Limb (tissue), 2 donors: ENCODE measurements around the gene CACNA1F.
A peak's percentile ranks its signal among the peaks of the same experiment; 100 is the strongest.

Experiments
- DNase-seq, 2 donors: peaks; one replicate each; pipeline ENCODE4 v3.0.0-alpha.2; 2016; ENCODE audit errors: extremely low spot score in 2 of 2

CACNA1F gene

GRCh38 chrX:49233176-49233575, at the start of gene CACNA1F:
Gene CACNA1F, minus strand, starts transcription at chrX:49233340. Its CDS starts 31 bp downstream, at chrX:49233309.
- no peak for DNase-seq

- DNase-seq: peak in 1 of 2 donors; percentile 1
These were observed 49.5 kb upstream of the CACNA1F start for GRCh38 chrX:49282647-49283011.

GRCh38 chrX:49278081-49278480, 44.9 kb upstream of the CACNA1F start:
- DNase-seq: no peak

GRCh38 chrX:49277535-49277830, 44.3 kb upstream of the CACNA1F start:
- no peak for DNase-seq

DNA sequence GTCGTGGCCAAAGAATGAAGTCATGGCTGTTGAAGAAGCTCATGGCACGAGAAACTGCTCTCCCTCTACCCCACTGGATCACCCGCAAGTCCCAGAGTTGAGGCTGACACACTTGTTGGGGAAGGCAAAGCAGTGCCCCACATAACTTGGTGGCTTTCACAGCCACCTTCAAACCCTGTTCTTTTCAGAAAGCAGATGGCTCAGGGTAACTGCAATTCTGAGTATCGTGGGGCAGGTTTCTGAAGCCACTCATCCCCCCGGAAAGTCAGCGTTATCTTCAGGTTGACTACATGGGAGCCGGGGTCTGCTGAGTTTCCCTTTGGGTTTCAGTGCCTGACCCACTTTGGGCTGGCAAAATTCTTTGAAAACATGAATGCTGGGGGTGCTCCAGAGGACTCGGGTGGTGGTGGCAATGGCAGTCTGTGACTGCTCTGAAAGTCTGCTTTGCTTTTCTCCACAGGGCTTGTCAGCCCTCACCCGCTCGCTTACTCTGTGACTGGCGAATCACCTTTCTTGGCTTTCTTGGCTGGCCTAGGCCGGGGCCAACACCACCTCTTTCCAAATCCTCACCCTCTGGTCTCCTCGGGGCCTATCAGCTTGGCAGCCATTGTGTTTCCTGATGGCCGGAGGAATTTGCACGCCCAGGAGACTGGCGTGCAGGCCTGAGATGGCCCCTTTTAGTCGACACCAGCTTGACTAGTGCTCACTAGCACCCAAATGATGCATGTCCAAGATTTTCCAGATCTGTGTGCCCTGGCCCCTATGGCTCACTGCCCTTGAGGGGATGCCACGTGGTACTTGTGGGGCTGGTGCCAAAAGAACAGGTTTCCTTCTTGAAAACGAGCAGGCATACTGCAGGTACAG, 43.8 kb upstream of the CACNA1F start:
- DNase-seq: no peak

DNA sequence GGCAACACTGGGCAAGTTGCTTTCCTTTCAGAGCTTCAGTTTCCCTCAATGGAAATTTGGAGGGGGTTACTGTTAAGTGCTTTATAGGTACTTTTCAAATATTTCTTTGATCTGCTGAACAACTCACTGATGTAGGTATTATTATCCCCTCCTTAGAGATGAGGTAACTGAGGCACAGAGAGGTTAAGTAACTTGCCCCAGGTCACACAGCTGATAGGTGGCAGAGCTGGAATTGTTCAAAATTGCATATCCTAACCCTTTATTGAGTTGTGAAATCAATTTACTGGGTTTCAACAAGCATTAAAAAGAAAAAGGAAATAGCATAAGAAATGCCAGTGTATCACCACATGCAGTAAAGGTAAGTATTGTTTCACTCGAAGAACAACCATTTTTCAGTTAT, 43.1 kb upstream of the CACNA1F start:
- DNase-seq: no peak

DNA sequence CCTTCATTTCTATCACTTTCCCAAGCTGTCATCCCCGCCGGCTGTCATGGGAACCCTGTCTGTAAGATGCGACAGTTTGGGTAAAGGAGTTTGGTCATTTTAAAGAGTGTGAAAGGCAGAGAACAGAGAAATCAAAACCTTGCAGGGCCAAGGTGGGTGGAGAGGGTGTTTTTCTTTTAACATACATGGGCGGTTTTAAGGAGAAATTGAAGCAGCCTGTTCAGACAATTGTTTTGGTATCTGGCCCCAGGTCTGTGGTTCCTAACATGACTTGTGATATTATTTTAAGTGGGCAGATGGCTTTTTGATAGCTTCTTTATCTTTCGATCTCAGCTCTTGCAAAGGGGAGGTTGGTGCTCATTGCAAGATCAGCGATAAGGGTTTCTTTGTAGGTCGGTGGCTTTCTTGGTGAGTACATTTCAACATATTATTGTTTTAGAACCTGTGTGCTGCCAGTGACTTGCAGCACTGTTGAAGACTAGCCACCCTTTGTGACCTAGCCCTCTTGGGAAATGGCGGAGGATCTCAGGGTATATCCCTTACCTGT, 40.1 kb upstream of the CACNA1F start:
- no peak for DNase-seq

- DNase-seq: no peak
These were observed 39.3 kb upstream of the CACNA1F start for GRCh38 chrX:49272421-49272820.

DNA sequence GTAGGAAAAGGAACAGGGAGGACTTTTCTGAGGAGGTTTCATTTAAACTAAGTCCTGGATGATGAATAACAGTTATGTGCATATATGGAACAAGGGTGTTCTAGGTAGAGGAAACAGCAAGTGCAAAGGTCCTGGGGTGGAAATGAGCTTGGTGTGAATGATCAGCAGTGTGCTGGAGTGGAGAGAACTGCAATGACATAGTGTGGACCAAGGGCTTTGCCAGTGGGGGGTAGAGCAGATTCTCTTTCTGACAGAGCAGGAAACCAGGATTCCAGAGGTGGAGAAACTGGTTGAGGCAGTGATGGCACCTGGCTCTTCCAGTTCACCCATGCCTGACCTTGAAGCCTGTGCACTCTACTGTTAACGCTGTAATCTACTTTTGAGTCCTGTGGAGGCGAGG, 38.2 kb upstream of the CACNA1F start:
- DNase-seq: no peak

DNA sequence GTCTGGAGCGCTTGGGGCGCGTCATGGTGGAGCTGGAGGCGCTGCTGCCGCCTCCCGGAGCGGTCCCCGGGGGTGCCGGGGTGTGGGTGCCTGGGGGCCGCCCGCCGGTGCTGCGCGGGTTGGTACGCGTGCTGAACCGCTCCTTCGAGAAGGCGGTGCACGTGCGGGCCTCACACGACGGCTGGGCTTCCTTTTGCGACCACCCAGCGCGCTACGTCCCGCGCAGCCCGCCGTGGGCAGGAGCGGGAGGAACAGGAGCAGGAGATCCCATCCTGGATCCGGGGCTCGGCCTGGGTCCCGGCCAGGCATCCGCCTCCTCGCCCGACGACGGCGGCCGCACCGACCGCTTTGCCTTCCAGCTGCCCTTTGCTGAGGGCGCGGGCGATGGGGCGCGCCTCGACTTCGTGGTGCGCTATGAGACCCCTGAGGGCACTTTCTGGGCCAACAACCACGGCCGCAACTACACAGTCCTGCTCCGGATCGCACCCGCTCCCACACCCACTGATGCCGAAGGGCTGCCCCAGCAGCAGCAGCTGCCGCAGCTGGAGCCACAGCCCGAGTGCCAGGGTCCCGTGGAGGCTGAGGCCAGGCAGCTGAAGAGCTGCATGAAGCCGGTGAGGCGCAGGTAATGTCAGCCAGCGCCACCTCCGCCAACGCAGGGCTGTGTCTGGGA, 37.2 kb upstream of the CACNA1F start:
- no peak for DNase-seq

DNA sequence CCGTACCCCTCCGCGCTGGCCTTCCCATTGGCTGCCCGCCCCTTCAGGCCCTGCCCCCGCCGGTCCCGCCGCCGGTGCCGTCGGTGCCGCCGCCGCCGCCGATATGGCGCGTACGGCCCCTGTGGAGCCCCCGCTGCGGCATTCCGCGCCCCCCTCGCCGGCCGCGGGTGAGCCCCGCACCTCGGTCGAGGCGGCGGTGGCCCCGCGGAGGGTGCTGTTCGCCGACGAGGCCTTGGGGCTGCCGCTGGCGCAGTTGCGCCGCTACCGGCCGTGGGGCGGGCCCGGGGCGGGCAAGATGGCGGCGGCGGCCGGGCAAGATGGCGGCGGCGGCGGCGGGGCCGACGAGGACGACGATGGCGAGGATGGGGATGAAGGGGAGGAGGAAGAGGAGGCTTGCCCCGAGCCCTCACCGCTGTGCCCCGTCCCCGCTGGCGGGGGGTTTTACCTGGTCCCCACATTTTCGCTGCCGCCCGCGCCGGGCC, 36.7 kb upstream of the CACNA1F start, which contains the start of gene PPP1R3F:
TSS of gene PPP1R3F (plus strand) at position 27 of the 482 bp plus-strand sequence. CDS start at position 104, 77 bp downstream.
- no peak for DNase-seq

GRCh38 chrX:49269010-49269766, 36.0 kb upstream of the CACNA1F start:
- DNase-seq: peak; percentile 93 to 94

DNA sequence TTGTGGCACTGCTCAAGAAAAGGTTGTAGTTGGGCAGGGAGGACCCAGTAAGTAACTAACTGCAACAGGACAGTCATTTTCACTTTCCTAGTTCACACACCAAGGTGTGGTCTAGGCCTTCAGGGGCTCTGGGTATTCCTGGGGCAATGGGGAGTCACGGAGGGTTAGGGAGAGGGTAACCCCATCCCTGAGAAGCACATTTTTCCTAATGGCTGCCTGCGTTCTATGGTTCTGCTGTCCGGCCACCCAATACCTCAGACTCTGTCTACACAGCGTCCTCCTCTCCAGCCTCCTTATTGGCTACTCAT, 35.5 kb upstream of the CACNA1F start:
- DNase-seq: no peak

DNA sequence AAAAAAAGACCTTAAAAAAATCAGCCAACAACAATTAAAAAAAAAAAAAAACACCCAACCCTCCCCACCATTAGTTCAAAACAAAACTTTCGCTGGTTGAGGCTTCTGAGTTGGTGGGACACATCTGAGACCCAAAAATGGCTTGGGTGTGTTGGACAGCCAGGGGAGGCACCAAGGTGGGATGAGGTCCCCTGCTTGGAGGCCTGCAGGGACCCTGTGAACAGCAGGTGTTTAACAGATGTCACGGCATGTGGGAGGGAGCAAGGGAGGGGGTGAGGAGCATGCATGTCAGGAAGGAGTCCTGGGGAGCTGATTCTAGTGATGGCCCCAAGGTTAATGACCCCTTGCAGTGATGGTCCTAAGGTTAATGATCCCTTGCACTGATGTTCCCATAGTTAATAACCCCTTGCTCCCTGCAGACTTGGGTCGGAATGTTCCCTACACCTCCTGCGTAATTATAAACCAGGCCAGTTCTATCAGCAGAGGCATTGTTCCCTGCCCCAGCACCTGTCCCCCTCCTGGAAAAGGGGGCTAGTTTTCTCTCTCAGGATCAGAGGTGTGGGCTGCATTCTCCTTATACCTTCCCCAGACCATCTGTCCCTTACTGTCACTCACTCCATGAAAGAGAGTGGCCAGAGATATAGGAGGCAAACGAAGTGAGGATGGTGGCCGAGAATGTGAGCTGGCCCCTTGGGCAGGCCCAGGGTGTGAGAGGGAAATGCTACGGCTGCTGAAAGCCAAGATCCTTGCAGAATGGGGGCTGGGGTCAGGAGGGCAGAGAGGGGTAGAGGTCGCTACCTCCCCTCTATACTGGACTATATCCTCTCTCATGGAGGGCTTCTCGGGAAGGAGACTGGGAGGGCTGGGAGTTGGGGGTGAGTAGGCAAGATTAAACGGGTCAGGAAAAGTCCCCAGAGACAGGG, 33.6 kb upstream of the CACNA1F start:
- DNase-seq: no peak

GRCh38 chrX:49264460-49264859, 31.3 kb upstream of the CACNA1F start, which contains the start of gene FOXP3:
Gene FOXP3, minus strand, starts transcription at chrX:49264710. Its CDS starts 6,205 bp downstream, at chrX:49258505.
- no peak for DNase-seq

- no peak for DNase-seq
These were observed 30.5 kb upstream of the CACNA1F start for GRCh38 chrX:49263631-49264030.

- DNase-seq: no peak
These were observed 29.5 kb upstream of the CACNA1F start for GRCh38 chrX:49262603-49263002.

DNA sequence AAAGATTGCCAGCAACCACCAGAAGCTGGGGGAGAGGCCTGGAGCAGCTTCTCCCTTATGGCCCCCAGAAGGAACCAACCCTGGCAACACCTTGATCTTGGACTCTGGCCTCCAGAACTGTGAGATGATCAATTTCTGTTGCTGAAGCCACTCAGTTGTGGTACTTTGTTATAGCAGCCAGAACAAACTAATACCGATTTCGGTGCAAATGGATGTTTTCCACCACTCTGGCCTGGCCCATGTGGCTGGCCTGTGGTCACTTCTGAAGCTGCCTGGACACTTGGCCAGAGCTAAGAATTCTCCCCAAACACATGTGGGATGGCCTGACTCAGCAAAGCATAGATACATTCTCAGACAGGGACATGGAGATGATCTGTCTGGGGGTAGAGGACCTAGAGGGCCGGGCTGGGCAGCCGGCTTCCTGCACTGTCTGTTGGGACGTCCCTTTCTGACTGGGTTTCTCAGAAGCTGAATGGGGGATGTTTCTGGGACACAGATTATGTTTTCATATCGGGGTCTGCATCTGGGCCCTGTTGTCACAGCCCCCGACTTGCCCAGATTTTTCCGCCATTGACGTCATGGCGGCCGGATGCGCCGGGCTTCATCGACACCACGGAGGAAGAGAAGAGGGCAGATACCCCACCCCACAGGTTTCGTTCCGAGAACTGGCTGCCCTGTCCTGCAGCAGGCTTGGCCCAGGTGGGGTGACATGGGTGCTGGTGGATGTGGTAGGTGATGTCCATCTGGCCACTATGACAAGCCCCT, 27.3 kb upstream of the CACNA1F start:
- DNase-seq: no peak

DNA sequence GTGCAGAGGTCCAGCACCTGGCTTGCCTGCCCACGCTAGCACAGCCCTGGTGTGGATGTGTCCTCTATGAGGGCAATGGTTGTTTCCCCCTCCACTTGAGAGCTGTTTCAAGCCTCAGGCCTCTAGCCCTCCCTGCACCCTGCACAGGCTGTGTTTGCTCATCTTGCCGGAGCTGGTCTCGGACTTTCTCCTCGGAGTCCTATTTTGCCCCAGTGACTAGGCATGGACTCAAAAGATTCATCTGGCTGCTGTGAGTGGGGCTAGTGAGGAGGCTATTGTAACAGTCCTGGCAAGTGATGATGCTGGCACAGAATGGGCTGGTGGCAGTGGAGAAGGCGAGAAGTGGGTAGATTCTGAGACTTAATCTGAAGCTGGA, 25.6 kb upstream of the CACNA1F start:
- DNase-seq: no peak
